ENCODE data around the gene ME3.
"Not testable (repeated sequence)": the region's sequence is repeated elsewhere in the genome, so short reads cannot be mapped to it uniquely, and the experiment has no call there.

ME3 gene

GRCh38 chr11:86453290-86454030 is 219.0 kb downstream of the ME3 start:
- FAIRE-seq: no peak

GRCh38 chr11:86449993-86450629 is 222.3 kb downstream of the ME3 start:
- FAIRE-seq: no peak

GRCh38 chr11:86447763-86448480 is 224.5 kb downstream of the ME3 start:
- FAIRE-seq: no peak

DNA sequence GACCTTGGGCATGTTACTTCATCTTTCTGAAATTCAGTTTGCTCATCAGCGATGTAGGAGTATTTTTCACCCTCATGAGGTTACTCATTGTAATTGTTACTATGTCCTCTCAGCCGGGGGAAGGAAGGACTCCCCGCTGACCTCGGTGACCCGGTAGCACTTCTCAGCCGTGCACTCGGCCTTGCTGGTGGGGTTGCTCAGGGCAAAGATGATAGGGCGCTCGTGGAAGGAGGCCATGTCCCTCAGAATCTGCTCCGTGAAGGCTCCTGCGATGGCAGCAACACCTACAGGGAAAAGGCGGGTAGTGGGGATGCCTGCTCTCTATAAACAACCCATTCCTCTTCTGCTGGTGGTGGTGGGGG is 225.5 kb downstream of the ME3 start:
- no peak for FAIRE-seq

DNA sequence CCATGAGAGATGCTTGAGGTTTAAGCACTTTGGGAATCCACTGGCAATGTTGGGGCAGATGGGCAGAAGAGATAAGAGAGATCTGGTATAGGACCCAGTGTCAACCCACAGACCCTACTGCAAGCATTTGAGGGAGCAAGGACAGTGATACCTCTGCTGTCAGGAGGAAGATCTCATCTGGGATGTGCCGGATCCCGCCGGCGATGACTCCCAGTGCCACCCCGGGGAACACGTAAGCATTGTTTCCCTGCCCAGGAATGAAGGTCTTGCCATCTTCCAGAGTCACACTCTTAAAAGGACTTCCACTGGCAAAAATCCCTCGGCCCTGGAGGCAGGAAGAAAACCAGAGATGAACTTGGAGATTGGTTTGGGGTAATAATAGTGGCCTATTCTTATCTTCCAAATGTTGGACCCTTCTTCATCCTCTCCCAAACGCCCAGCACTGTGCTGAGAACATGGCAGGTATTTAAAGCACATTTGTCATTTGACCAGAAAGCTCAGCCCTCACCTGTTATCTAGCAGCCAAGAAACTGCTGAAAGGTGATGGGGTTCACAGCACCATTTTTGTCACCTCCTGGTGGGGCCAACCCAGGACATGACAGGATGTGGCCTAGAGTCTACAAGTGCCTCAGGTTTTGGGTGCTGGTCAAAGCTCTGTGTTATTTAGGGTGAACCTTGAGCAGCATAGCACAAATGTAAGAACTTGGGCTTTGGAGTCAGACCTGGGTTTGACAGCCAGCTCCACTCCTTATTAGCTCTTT is 226.1 kb downstream of the ME3 start:
- no peak for FAIRE-seq

GRCh38 chr11:86444981-86445380 is 227.4 kb downstream of the ME3 start:
- no peak for FAIRE-seq

DNA sequence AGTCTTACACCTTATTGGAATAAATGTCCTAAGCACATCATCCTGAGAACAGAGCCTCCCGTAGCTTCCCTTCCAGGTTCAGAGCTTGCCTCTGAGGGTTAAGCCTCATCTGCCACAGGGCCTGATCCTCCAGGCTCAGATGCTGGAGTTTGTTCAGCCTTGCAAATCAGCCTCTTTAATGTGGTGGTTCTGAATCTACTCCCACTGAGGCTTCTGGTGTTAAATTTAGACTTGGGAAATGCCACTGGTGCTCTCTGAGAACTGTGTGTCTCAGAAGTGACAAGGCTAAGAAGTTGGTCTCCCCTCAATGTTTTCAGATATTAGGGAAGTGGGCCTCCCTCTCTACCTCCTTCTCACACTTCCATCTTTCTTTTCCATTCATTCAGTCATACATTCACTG is 229.0 kb downstream of the ME3 start:
- FAIRE-seq: no peak

DNA sequence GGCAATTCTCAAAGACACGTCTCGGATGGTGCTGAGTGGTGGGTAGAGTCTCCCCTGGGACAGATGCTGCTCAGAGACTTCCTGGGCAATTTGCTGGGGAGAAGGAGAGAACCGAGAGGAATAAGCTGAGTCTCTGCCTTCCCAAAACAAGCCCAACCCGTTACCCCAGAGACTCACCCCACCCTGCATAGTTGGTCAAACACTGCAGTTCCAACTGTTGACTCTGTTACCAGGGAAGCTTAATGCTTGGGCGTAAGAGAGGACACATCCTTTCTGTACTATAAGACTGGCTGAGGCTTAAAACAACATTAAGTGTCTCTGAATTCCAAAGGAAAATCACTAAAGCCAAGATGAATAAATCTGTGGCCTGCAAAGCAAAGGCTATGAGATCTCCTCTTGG is 229.6 kb downstream of the ME3 start:
- FAIRE-seq: no peak

- FAIRE-seq: no peak
These were observed 230.0 kb downstream of the ME3 start for GRCh38 chr11:86442420-86442819.

DNA sequence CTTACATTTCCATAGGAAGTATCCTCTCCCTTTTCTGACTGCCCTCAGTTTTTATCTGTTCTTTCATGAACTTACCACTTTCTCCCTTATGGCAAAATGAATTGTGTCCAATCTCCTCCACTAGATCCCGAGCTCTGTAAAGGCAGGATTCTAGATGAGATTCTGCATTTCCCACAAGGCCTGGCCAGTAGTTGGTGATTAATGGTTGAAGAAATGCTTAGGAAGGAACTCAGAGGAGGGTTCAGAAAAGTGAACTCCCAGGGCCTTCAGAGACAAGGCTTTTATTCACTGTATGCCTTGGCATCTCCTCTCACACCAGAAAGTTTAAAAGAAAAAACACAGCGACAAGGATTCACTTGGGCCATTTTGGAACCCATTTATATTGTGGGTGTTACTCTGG is 231.6 kb downstream of the ME3 start:
- no peak for FAIRE-seq

- no peak for FAIRE-seq
These were observed 232.1 kb downstream of the ME3 start for GRCh38 chr11:86440305-86440716.

- FAIRE-seq: no peak
These were observed 233.7 kb downstream of the ME3 start for GRCh38 chr11:86438685-86439084.

DNA sequence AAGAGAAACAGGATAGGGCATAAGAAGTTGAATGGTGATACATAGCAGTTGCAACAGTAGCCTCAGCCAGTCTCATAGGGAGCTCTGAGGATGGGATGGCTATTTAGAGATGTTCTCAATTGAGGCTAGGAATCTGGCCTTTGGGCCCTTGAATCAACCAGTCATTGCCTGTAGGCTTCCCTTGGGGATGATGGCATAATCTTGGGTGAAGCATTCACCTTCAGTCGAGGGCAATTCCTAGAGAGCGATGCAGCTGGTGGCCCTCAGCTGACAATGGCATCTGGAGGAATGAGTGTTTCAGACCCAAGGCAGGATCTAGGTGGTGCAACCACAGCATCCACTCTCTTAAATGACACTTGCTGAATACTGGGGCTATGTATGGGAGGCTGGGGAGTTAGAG is 236.7 kb downstream of the ME3 start:
- no peak for FAIRE-seq

- not testable (repeated sequence) for FAIRE-seq
These were observed 238.9 kb downstream of the ME3 start for GRCh38 chr11:86433361-86434095.

DNA sequence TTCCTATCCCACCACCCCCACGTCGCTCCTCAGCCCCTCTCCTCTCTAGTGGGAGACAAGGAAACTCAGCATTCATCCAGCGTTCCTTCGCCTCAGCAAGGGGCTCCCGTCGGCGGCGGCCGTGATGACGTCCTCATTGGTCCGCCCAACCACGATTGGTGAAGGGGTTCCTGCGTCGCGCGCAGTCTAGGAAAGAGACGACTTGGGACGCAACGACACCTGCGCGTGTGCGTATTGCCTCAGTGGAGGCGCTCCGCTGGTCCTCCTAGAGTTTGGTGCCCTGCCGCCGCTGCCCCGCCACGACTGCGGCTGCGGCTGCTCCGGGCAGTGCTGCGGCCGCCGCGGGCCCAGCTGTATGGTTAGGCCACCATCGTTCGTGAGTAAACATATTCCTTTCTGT is 241.2 kb downstream of the ME3 start:
- FAIRE-seq: no peak

- FAIRE-seq: no peak
These were observed 245.0 kb downstream of the ME3 start for GRCh38 chr11:86427441-86427840.

DNA sequence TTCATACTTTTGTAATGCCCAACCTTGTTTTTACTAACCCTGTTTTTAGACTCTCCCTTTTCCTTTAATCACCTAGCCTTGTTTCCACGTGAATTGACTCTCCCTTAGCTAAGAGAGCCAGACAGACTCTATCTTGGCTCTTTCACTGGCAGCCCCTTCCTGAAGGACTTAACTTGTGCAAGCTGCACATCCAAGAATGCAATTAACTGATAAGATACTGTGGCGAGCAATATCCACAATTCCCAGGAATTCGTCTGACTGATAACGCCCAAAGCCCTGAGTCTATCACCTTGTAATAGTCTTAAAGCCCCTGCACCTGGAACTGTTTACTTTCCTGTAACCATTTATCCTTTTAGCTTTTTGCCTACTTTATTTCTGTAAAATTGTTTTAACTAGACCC is 248.9 kb downstream of the ME3 start:
- FAIRE-seq: not testable (repeated sequence)

- no peak for FAIRE-seq
These were observed 250.0 kb downstream of the ME3 start for GRCh38 chr11:86422371-86422770.

- FAIRE-seq: no peak
These were observed 250.5 kb downstream of the ME3 start for GRCh38 chr11:86421946-86422345.

GRCh38 chr11:86418917-86419316 is 253.5 kb downstream of the ME3 start:
- no peak for FAIRE-seq

DNA sequence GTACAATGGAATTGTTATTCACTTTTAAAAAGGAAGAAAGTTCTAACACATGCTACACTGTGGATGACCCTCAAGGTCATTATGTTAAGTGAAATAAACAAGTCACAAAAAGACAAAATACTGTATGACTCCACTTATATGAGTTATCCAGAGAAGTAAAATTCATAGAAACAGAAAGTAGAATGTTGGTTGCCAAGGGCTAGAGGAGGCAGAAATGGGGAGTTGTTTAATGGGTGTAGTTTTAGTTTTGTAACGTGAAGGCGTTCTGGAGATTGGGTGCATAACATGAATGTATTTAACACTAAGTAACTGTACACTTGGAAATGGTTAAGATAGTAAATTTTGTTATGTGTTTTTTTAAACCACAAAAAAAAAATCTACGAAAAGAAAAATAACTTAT is 253.9 kb downstream of the ME3 start:
- FAIRE-seq: no peak

GRCh38 chr11:86418106-86418505 is 254.3 kb downstream of the ME3 start:
- FAIRE-seq: no peak

DNA sequence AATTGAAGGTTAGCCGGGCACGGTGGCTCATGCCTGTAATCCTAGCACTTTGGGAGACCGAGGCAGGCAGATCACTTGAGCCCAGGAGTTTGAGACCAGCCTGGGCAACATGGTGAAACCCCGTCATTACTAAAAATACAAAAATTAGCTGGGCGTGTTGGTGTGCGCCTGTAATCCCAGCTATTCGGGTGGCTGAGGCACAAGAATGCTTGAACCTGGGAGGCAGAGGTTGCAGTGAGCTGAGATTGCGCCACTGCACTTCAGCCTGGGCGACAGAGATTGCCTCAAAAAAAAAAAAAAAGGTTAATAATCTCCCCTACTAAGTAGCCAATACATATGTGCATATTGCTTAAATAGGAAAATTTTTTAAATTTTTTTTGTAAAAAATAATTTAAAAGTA is 255.5 kb downstream of the ME3 start:
- FAIRE-seq: not testable (repeated sequence)

Measured in A204.1 (cell line).